Activated T-cell treated with anti-CD3 and anti-CD28 coated beads for 1 hour (primary cell): ENCODE measurements around the gene PTPN23.
"Not testable (repeated sequence)": the region's sequence is repeated elsewhere in the genome, so short reads cannot be mapped to it uniquely, and the experiment has no call there.

Source experiments
- DNase-seq: peaks from one replicate; pipeline ENCODE4 v3.0.0-alpha.2; 2020; ENCODE audit warnings: low read depth

PTPN23 gene

DNA sequence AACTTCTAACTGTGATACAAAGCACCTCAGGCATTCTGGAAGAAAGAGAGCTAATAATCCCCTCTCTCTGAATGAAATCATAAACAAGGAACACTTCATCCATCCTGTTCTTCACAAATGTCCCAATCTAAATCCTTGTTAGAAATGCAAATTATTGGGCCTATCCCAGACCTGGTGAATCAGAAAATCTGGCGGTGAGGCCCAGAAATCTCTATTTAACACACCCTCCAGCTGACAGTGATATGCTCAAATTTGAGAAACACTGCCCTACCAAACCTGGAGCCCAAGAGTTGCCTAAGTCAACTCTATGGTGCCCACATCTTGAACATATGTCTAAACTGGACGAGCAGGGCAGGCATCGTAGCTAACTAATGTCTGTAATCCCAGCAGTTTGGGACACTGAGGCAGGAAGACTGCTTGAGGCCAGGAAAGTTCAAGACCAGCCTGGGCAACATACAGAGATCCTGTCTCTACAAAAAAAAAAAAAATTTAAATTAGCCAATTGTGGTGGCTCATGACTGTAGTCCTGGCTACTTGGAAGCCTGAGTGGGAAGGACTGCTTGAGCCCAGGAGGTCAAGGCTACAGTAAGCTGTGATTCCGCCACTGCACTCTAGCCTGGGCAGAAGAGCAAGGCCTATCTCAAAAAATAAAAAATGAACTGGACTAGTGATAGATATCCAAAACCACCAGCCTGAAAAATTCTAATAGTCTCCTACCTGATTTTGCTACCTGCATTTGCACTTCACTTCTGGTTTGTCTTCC is 71.8 kb downstream of the PTPN23 start:
- DNase-seq, result no peak

DNA sequence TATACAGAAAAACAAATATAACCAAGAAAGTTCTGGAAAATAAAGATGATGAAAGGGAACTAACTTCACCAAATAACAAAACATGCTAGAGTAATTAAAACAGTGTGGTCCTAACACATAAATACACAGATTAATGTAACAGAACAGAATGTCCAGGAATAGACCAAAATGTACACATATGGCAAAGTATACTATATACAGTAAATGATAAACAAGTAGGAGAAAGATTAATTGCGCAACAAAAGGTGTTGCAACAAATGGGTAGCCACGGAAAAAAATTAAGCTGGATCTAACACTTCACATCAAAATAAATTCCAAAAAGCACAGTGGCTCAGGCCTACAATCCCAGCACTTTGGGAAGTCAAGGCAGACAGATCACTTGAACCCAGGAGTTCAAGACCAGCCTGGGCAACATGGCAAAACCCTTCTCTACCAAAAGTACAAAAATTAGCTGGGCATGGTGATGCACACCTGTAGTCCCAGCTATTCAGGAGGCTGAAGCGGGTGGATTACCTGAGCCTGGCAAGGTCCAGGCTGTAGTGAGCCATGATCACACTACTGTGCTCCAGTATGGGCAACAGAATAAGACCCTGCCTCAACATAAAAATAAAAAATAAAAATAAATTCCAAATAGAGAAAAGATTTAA is 75.1 kb downstream of the PTPN23 start:
- no peak for DNase-seq

DNA sequence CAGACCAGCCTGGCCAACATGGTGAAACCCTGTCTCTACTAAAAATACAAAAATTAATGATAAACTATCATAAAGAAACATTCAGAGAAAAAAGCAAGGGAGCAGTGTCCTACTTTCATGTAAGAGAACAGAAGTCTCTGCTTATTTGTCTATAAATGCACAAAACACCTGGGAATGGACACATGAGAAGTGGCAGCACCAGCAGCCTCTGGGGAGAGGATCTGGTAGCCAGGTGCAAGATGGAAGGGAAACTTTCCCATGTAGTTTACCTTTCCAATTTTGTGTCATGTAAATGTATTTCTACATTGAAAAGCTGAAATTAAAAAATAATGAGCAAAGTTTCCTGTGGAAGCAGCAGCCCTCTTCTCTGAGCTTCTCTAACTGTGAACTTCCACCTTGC is 76.2 kb downstream of the PTPN23 start:
- DNase-seq, result no peak

DNA sequence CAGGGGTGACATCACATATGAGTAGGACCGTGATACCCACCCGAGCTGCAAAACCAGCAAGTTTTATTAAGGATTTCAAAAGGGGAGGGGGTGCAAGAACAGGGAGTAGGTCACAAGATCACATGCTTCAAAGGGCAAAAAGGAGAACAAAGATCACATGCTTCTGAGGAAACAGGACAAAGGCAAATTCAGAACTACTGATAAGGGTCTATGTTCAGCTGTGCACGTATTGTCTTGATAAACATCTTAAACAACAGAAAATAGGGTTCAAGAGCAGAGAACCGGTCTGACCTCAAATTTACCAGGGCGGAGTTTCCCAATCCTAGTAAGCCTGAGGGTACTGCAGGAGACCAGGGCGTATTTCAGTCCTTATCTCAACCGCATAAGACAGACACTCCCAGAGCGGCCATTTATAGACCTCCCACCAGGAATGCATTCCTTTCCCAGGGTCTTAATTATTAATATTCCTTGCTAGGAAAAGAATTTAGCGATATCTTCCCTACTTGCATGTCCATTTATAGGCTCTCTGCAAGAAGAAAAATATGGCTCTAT is 78.8 kb downstream of the PTPN23 start:
- DNase-seq, result not testable (repeated sequence)
